PC-3 (cell line): ENCODE measurements around the gene RAB3B. TPM values are rescaled to one million over a fixed set of nuclear protein-coding genes. Genes with fewer than 3 reads are reported as not detected.

Experiments
- ATAC-seq: fragments of 200-7000 bp; cut with Tn5 transposase; 2 replicates; pipeline ENCODE4 v1.9.1; 2020; ENCODE audit warnings: mild to moderate bottlenecking, moderate library complexity
- BruUV-seq: library from RNA; stranded (reverse); fragments of 400-500 nt; replicated peaks from 2 replicates; lab custom pipeline; 2021; lab: Mats Ljungman, UMichigan
- CTCF ChIA-PET: fragments of 300-600 bp; sonication (Branson Sonifier 250); formaldehyde crosslinking; loops from one replicate; lab custom pipeline; 2022; ENCODE audit warnings: antibody characterized with exemption; lab: Charles Lee
- POLR2A ChIA-PET: fragments of 300-600 bp; sonication (Branson Sonifier 250); formaldehyde crosslinking; loops from one replicate; lab custom pipeline; 2022; ENCODE audit warnings: antibody characterized with exemption; ENCODE audit not compliant: unreplicated experiment; lab: Charles Lee
- DNase-seq: peaks from one replicate; pipeline ENCODE4 v3.0.0-alpha.2; 2015
- H2AFZ ChIP-seq: fragments of 300-600 bp; sonication (generic); 2 replicates; pipeline ENCODE4 v1.6.0; 2016; ENCODE audit warnings: antibody characterized with exemption, low read length
- H3F3A ChIP-seq: fragments of 300-600 bp; sonication (generic); one replicate; pipeline ENCODE4 v1.6.0; 2017; ENCODE audit warnings: antibody characterized with exemption, low read length, control low read depth, mild to moderate bottlenecking; ENCODE audit not compliant: unreplicated experiment
- H3K27ac ChIP-seq: fragments of 300-600 bp; sonication (generic); 2 replicates; pipeline ENCODE4 v1.5.1; 2016; ENCODE audit warnings: mild to moderate bottlenecking, low read length
- H3K27me3 ChIP-seq: fragments of 300-600 bp; sonication (generic); 2 replicates; pipeline ENCODE4 v1.6.1; 2016; ENCODE audit warnings: low read length, mixed read lengths
- H3K36me3 ChIP-seq: fragments of 300-600 bp; sonication (generic); 2 replicates; pipeline ENCODE4 v1.6.1; 2016; ENCODE audit warnings: low read depth, mixed run types, low read length, mixed read lengths
- H3K4me1 ChIP-seq: fragments of 300-600 bp; sonication (generic); 2 replicates; pipeline ENCODE4 v1.5.1; 2016; ENCODE audit warnings: low read length; ENCODE audit not compliant: insufficient read depth
- H3K4me2 ChIP-seq: fragments of 300-600 bp; sonication (generic); 2 replicates; pipeline ENCODE4 v1.6.0; 2016; ENCODE audit warnings: low read length
- H3K4me3 ChIP-seq: fragments of 300-600 bp; sonication (generic); 2 replicates; pipeline ENCODE4 v1.5.1; 2016; ENCODE audit warnings: mild to moderate bottlenecking, low read length, mixed read lengths
- H3K79me2 ChIP-seq: fragments of 300-600 bp; sonication (generic); 2 replicates; pipeline ENCODE4 v1.6.1; 2017; ENCODE audit warnings: low read length, mixed read lengths
- H3K9ac ChIP-seq: fragments of 300-600 bp; sonication (generic); 2 replicates; pipeline ENCODE4 v1.6.0; 2016; ENCODE audit warnings: mild to moderate bottlenecking, low read length
- H3K9me2 ChIP-seq: fragments of 300-600 bp; sonication (generic); replicated peaks from 2 replicates; pipeline ENCODE4 v1.6.1; 2016; ENCODE audit warnings: mixed run types, low read length, mixed read lengths
- H3K9me3 ChIP-seq: fragments of 300-600 bp; sonication (generic); 2 replicates; pipeline ENCODE4 v1.6.1; 2016; ENCODE audit warnings: low read length, mixed read lengths
- H4K20me1 ChIP-seq: fragments of 300-600 bp; sonication (generic); 2 replicates; pipeline ENCODE4 v1.6.1; 2016; ENCODE audit warnings: low read length, mixed read lengths
- EZH2 ChIP-seq: fragments of 300-600 bp; sonication (generic); IDR thresholded peaks from one replicate; pipeline ENCODE4 v1.6.1; 2017; ENCODE audit warnings: antibody characterized with exemption, mild to moderate bottlenecking, low read length; ENCODE audit not compliant: unreplicated experiment
- EZH2phosphoT487 ChIP-seq: fragments of 300-600 bp; sonication (generic); IDR thresholded peaks from 2 replicates; pipeline ENCODE4 v1.6.1; 2018; ENCODE audit warnings: mild to moderate bottlenecking, antibody characterized with exemption, low read length, borderline replicate concordance
- intact Hi-C: fragments of 100-400 bp; cut with micrococcal nuclease; formaldehyde crosslinking; loops from 2 replicates; pipeline ENCODE4 v1.9.0; 2023
- total RNA-seq: library from RNA; depleted of rRNA; stranded (reverse); fragments of >200 nt; gene quantifications from 2 replicates; pipeline ENCODE4 v1.2.3, GENCODE V29; 2014
- TF ChIP-seq, protein P1 (sequence below): fragments of 300-600 bp; sonication (generic); conservative IDR thresholded peaks from 2 replicates; pipeline ENCODE4 v1.5.1; 2017; ENCODE audit warnings: antibody characterized with exemption, low read depth, mild to moderate bottlenecking, low read length

Gene RAB3B
- total RNA-seq, 1 experiment from 2014 or later, result 4.5 TPM

- Histone ChIP-seq H3K9ac (no peak overlapping the region), H3K9me2 (no peaks in the 10 kb centered on the region), H3K36me3 (no peaks in the 10 kb centered on the region), H3F3A (no peaks in the 10 kb centered on the region), H3K4me3 (no peak overlapping the region), H2AFZ (no peak overlapping the region), H3K27ac (no peak overlapping the region), H3K79me2 (peaks cover 99% of the 10 kb centered on the region), H3K4me2 (no peak overlapping the region), H3K27me3 (no peaks in the 10 kb centered on the region), H4K20me1 (0 out of 2 replicates have a peak, but pooled peaks cover 13% of the 10 kb centered on the region), H3K4me1 (no peaks in the 10 kb centered on the region), H3K9me3 (no peaks in the 10 kb centered on the region)
- TF ChIP-seq EZH2phosphoT487 (no peak), EZH2 (no peak)
- TF ChIP-seq, protein P1, sequence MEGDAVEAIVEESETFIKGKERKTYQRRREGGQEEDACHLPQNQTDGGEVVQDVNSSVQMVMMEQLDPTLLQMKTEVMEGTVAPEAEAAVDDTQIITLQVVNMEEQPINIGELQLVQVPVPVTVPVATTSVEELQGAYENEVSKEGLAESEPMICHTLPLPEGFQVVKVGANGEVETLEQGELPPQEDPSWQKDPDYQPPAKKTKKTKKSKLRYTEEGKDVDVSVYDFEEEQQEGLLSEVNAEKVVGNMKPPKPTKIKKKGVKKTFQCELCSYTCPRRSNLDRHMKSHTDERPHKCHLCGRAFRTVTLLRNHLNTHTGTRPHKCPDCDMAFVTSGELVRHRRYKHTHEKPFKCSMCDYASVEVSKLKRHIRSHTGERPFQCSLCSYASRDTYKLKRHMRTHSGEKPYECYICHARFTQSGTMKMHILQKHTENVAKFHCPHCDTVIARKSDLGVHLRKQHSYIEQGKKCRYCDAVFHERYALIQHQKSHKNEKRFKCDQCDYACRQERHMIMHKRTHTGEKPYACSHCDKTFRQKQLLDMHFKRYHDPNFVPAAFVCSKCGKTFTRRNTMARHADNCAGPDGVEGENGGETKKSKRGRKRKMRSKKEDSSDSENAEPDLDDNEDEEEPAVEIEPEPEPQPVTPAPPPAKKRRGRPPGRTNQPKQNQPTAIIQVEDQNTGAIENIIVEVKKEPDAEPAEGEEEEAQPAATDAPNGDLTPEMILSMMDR, result no peak
- no TSS peak for BruUV-seq
- no peak for DNase-seq
- intact Hi-C loops, result no loop called here
- CTCF ChIA-PET, result interaction anchor here (0.6 kb wide), 1 partner anchor 439 kb away, joined by 9 read pairs; no protein-coding TSS in a partner anchor
- POLR2A ChIA-PET, result interaction anchor here (0.6 kb wide), 1 partner anchor 9 kb away, joined by 3 read pairs; no protein-coding TSS in a partner anchor
- ATAC-seq, result no peak
These were observed 122.8 kb downstream of the RAB3B start for GRCh38 chr1:51867479-51868232.

DNA sequence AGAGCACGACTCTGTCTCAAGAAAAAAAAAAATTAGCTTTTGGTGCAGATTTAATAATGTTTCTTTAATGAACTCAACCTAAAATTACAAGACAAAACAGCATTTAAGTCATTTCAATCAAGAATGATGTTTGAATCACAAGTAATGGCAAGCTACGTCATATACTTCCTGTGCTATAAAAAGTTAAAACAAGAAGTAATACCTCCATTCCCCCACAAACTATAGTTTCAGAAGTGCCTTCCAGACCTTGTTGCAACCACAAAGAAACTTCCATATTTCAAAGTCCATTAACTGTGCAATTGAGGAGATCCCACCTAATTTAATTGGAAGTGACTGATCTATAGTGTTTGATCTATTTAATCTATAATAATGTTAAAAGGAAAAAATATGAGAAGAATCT lies 127.1 kb downstream of the RAB3B start:
- DNase-seq (no peak), ATAC-seq (no peak)
- Histone ChIP-seq H3K4me2 (no peak overlapping the region), H4K20me1 (0 out of 2 replicates have a peak, but pooled peaks cover 17% of the 10 kb centered on the region), H3K9me3 (no peaks in the 10 kb centered on the region), H3K9me2 (no peaks in the 10 kb centered on the region), H3K4me3 (no peak overlapping the region), H2AFZ (no peak overlapping the region), H3K27ac (no peak overlapping the region), H3K9ac (no peak overlapping the region), H3K4me1 (peaks cover 8% of the 10 kb centered on the region; the same call in 1 of the 2 replicates), H3K36me3 (0 out of 2 replicates have a peak, but pooled peaks cover 2% of the 10 kb centered on the region), H3K79me2 (peaks cover 94% of the 10 kb centered on the region), H3F3A (no peaks in the 10 kb centered on the region), H3K27me3 (no peaks in the 10 kb centered on the region)
- no peak for TF ChIP-seq EZH2
- no peak for TF ChIP-seq EZH2phosphoT487
- TF ChIP-seq, protein P1, result no peak
- intact Hi-C loops, result no loop called here
- no TSS peak for BruUV-seq
- ChIA-PET POLR2A (no interaction called here), CTCF (no interaction called here)

DNA sequence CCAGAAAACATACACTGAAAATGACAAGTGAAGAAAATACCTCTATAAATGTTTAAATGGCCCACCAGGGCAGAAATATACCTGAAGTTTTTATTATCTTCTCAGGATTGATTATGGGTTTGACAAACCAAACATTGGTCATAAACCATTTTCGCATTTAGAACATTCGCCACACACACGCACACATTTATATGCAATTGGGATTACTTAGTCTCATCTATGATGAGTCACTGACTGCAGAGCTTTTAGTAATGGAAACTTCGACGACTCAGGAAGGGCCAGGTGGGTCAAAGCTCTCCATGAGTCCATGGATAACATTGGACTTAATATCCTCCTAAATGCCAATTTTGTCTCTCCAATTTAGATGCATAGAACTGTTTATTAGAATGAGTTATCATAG lies 128.8 kb downstream of the RAB3B start:
- Histone ChIP-seq H4K20me1 (0 out of 2 replicates have a peak, but pooled peaks cover 11% of the 10 kb centered on the region), H3K9ac (no peak overlapping the region), H2AFZ (no peak overlapping the region), H3K4me3 (no peak overlapping the region), H3K9me2 (no peaks in the 10 kb centered on the region), H3K9me3 (no peaks in the 10 kb centered on the region), H3K79me2 (peaks cover 94% of the 10 kb centered on the region), H3K36me3 (0 out of 2 replicates have a peak, but pooled peaks cover 2% of the 10 kb centered on the region), H3K27me3 (no peaks in the 10 kb centered on the region), H3F3A (no peaks in the 10 kb centered on the region), H3K27ac (no peak overlapping the region), H3K4me2 (no peak overlapping the region), H3K4me1 (peaks cover 8% of the 10 kb centered on the region; the same call in 1 of the 2 replicates)
- ChIA-PET CTCF (no interaction called here), POLR2A (no interaction called here)
- intact Hi-C loops, result no loop called here
- no peak for ATAC-seq
- TF ChIP-seq EZH2, result no peak
- TF ChIP-seq, protein P1, result no peak
- DNase-seq, result peak; percentile 33
- no TSS peak for BruUV-seq
